Thyroid gland (tissue), 4 donors: ENCODE results near the gene LSAMP.

ENCODE experiments used
- POLR2A ChIP-seq, 2 donors: fragments of 450-650 bp; IDR thresholded peaks; one replicate each; pipeline ENCODE4 v1.6.1; 2017; ENCODE audit warnings: antibody characterized with exemption in 2 of 2, mild to moderate bottlenecking in 2 of 2, moderate library complexity in 1 of 2
- TF ChIP-seq, protein P1 (sequence below), 6 experiments: fragments of 200-600 bp in 3 of 6; fragments of 450-650 bp in 3 of 6; sonication (generic) in 3 of 6; IDR thresholded peaks; one replicate each; pipeline ENCODE4 v1.5.1; 2016 to 2019; ENCODE audit warnings: antibody characterized with exemption in 6 of 6, mild to moderate bottlenecking in 2 of 6, inconsistent platforms in 1 of 6, moderate library complexity in 1 of 6

DNA sequence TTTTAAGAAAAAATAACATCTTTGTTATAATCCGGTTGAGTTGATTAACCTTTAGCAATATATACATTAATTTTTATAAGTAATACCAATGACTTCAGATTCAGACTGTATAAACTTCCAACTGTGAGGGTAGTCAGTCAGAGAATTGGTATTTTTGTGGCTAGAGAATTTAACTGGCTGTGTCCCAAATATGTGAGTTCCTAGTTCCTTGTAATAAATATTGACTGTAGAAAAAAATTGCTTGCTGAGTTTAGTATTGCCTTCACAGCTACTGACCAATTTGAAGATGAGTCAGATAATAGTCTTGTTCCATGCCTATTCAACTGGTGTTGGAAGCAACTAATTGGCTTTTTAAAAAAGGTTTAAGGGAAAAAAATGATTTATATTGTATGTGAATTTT, 611.2 kb downstream of the LSAMP start:
- TF ChIP-seq, protein P1, sequence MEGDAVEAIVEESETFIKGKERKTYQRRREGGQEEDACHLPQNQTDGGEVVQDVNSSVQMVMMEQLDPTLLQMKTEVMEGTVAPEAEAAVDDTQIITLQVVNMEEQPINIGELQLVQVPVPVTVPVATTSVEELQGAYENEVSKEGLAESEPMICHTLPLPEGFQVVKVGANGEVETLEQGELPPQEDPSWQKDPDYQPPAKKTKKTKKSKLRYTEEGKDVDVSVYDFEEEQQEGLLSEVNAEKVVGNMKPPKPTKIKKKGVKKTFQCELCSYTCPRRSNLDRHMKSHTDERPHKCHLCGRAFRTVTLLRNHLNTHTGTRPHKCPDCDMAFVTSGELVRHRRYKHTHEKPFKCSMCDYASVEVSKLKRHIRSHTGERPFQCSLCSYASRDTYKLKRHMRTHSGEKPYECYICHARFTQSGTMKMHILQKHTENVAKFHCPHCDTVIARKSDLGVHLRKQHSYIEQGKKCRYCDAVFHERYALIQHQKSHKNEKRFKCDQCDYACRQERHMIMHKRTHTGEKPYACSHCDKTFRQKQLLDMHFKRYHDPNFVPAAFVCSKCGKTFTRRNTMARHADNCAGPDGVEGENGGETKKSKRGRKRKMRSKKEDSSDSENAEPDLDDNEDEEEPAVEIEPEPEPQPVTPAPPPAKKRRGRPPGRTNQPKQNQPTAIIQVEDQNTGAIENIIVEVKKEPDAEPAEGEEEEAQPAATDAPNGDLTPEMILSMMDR (IDR thresholded peaks at IDR 0.05) = no peak
- TF ChIP-seq POLR2A (IDR thresholded peaks at IDR 0.05) = no peak
